Measurements from ENCODE around the gene ABCC4.

- TF ChIP-seq, protein P1, sequence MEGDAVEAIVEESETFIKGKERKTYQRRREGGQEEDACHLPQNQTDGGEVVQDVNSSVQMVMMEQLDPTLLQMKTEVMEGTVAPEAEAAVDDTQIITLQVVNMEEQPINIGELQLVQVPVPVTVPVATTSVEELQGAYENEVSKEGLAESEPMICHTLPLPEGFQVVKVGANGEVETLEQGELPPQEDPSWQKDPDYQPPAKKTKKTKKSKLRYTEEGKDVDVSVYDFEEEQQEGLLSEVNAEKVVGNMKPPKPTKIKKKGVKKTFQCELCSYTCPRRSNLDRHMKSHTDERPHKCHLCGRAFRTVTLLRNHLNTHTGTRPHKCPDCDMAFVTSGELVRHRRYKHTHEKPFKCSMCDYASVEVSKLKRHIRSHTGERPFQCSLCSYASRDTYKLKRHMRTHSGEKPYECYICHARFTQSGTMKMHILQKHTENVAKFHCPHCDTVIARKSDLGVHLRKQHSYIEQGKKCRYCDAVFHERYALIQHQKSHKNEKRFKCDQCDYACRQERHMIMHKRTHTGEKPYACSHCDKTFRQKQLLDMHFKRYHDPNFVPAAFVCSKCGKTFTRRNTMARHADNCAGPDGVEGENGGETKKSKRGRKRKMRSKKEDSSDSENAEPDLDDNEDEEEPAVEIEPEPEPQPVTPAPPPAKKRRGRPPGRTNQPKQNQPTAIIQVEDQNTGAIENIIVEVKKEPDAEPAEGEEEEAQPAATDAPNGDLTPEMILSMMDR (IDR thresholded peaks at IDR 0.05): no peak
- no peak for TF ChIP-seq POLR2A (IDR thresholded peaks at IDR 0.05)
- TF ChIP-seq POLR2AphosphoS5 (IDR thresholded peaks at IDR 0.05; ENCODE audit: insufficient read depth in 1 of 2, low read depth in 1 of 2): no peak
Measured at GRCh38 chr13:95254339-95254738, 46.9 kb downstream of the ABCC4 start.

Data from vagina (tissue), 2 donors.